ENCODE measurements around the gene TNNT1.
"Not testable (repeated sequence)": the region's sequence is repeated elsewhere in the genome, so short reads cannot be mapped to it uniquely, and the experiment has no call there.

Gene TNNT1

GRCh38 chr19:55113570-55114039 is 35.4 kb downstream of the TNNT1 start:
- no peak overlapping the region for H3K4me3 ChIP-seq (ENCODE audit: low read length)
- no peak for TF ChIP-seq CTCF (conservative IDR thresholded peaks at IDR 0.05; ENCODE audit: low read length)
- DNase-seq (ENCODE audit: low read depth), result peak; percentile 92

- H3K4me3 ChIP-seq (ENCODE audit: low read length), result no peak overlapping the region
- TF ChIP-seq CTCF (conservative IDR thresholded peaks at IDR 0.05; ENCODE audit: low read length), result no peak; the same call in 1 of the 2 replicates
- DNase-seq (ENCODE audit: low read depth), result no peak
Measured at GRCh38 chr19:55112777-55113569, 36.0 kb downstream of the TNNT1 start.

GRCh38 chr19:55112246-55112776 is 36.7 kb downstream of the TNNT1 start:
- H3K4me3 ChIP-seq (ENCODE audit: low read length), result no peak overlapping the region
- DNase-seq (ENCODE audit: low read depth), result no peak
- no peak for TF ChIP-seq CTCF (conservative IDR thresholded peaks at IDR 0.05; ENCODE audit: low read length)

- DNase-seq (ENCODE audit: low read depth), result no peak
- no peak overlapping the region for H3K4me3 ChIP-seq (ENCODE audit: low read length)
- TF ChIP-seq CTCF (conservative IDR thresholded peaks at IDR 0.05; ENCODE audit: low read length), result no peak
Measured at GRCh38 chr19:55111238-55111831, 37.7 kb downstream of the TNNT1 start.

GRCh38 chr19:55109527-55110291 is 39.3 kb downstream of the TNNT1 start:
- H3K4me3 ChIP-seq (ENCODE audit: low read length), result no peak overlapping the region
- TF ChIP-seq CTCF (conservative IDR thresholded peaks at IDR 0.05; ENCODE audit: low read length), result no peak
- no peak for DNase-seq (ENCODE audit: low read depth)

GRCh38 chr19:55107252-55107651 is 41.8 kb downstream of the TNNT1 start:
- not testable (repeated sequence) for DNase-seq (ENCODE audit: low read depth); H3K4me3 ChIP-seq (ENCODE audit: low read length)

GRCh38 chr19:55106591-55106990 is 42.4 kb downstream of the TNNT1 start:
- no peak overlapping the region for H3K4me3 ChIP-seq (ENCODE audit: low read length)
- no peak for DNase-seq (ENCODE audit: low read depth)
- TF ChIP-seq CTCF (conservative IDR thresholded peaks at IDR 0.05; ENCODE audit: low read length), result no peak
